Measurements from ENCODE around the gene FLAD1. TPM values are rescaled to one million over a fixed set of nuclear protein-coding genes. Genes with fewer than 3 reads are reported as not detected.
"Not testable (repeated sequence)": the region's sequence is repeated elsewhere in the genome, so short reads cannot be mapped to it uniquely, and the experiment has no call there.

The FLAD1 gene
- total RNA-seq, 1 experiment from 2014 or later, result 72.8 TPM

- TF ChIP-seq REST (IDR thresholded peaks at IDR 0.05; ENCODE audit: insufficient read depth in 1 of 2, low read depth in 2 of 2, low read length in 1 of 2) (no peak), SIN3A (IDR thresholded peaks at IDR 0.05; ENCODE audit: borderline replicate concordance, insufficient read depth, low read depth, low read length) (no peak), CTCF (IDR thresholded peaks at IDR 0.05) (no peak), POLR2AphosphoS5 (IDR thresholded peaks at IDR 0.05; ENCODE audit: low read depth, low read length) (no peak), TCF7L2 (IDR thresholded peaks at IDR 0.05; ENCODE audit: low read depth, low read length) (no peak)
Measured at GRCh38 chr1:154994591-154994990, 11.4 kb downstream of the FLAD1 start.

GRCh38 chr1:154995301-154995983, 12.3 kb downstream of the FLAD1 start:
- H3K27ac ChIP-seq (ENCODE audit: low read length); ATAC-seq; in situ Hi-C loops (cut with HindIII; ENCODE audit: low pct_unique_long_range_greater_than_20kb, low sequenced_read_pairs); DNase-seq (ENCODE audit: low read depth, low spot score); H3K9me3 ChIP-seq (ENCODE audit: control insufficient read depth, insufficient read depth, low read depth, low read length); intact Hi-C loops (cut with micrococcal nuclease; ENCODE audit: unreplicated experiment); H3K36me3 ChIP-seq (ENCODE audit: control insufficient read depth, insufficient read depth, low read length); H3K27me3 ChIP-seq (ENCODE audit: control insufficient read depth, insufficient read depth, low read length); BruUV-seq (replicated peaks); H3K4me3 ChIP-seq (ENCODE audit: low read depth in 2 of 2, low read length in 2 of 2): not testable (repeated sequence)
- peak; percentile 81 for TF ChIP-seq CTCF (IDR thresholded peaks at IDR 0.05)
- ChIA-PET POLR2A (interaction anchor here (0.9 kb wide), 1 partner anchor 25 kb away, joined by 15 read pairs; the partner anchor contains the start of gene SHC1), CTCF (interaction anchor here (0.6 to 1.0 kb wide), 7 partner anchors 10 to 75 kb away, joined by 3 to 17 read pairs (median 7); no protein-coding TSS in a partner anchor)
- H3K4me1 ChIP-seq (ENCODE audit: control insufficient read depth, insufficient read depth, low read length), result peaks cover 16% of the 10 kb centered on the region

More at GRCh38 chr1:154994591-154994990, 11.4 kb downstream of the FLAD1 start:
- intact Hi-C loops (cut with micrococcal nuclease; ENCODE audit: unreplicated experiment) (no loop called here), in situ Hi-C loops (cut with HindIII; ENCODE audit: low pct_unique_long_range_greater_than_20kb, low sequenced_read_pairs) (no loop called here)
- POLR2A ChIA-PET, result interaction anchor here (0.9 to 1.2 kb wide), 2 partner anchors 21 to 24 kb away, joined by 3 to 15 read pairs; partner anchors contain the start of gene SHC1
- peaks cover 3% of the 10 kb centered on the region; the same call in 1 of the 2 replicates for H3K36me3 ChIP-seq (ENCODE audit: control insufficient read depth, insufficient read depth, low read length)
- H3K4me1 ChIP-seq (ENCODE audit: control insufficient read depth, insufficient read depth, low read length), result peaks cover 9% of the 10 kb centered on the region
- CTCF ChIA-PET, result interaction anchor here (0.6 to 0.9 kb wide), 3 partner anchors 23 to 90 kb away, joined by 3 to 7 read pairs (median 3); no protein-coding TSS in a partner anchor
- DNase-seq (ENCODE audit: low read depth, low spot score), result no peak
- no peak for ATAC-seq
- BruUV-seq (replicated peaks), result no TSS peak
- no peaks in the 10 kb centered on the region for H3K9me3 ChIP-seq (ENCODE audit: control insufficient read depth, insufficient read depth, low read depth, low read length)
- no peaks in the 10 kb centered on the region for H3K27me3 ChIP-seq (ENCODE audit: control insufficient read depth, insufficient read depth, low read length)
- no peak overlapping the region for H3K4me3 ChIP-seq (ENCODE audit: low read depth in 2 of 2, low read length in 2 of 2)
- peak overlapping the region; percentile 48; the same call in 1 of the 2 replicates for H3K27ac ChIP-seq (ENCODE audit: low read length)

Data from Panc1 (cell line).